ENCODE data around the gene CTDP1.
A peak's percentile ranks its signal among the peaks of the same experiment; 100 is the strongest.
"Not testable (repeated sequence)": the region's sequence is repeated elsewhere in the genome, so short reads cannot be mapped to it uniquely, and the experiment has no call there.

Gene CTDP1

GRCh38 chr18:79747156-79747845 is 67.7 kb downstream of the CTDP1 start:
- DNase-seq: no peak

GRCh38 chr18:79748321-79749180 is 68.9 kb downstream of the CTDP1 start:
- DNase-seq: no peak

- no peak for DNase-seq
Observed at GRCh38 chr18:79749251-79750191, 69.9 kb downstream of the CTDP1 start.

- no peak for DNase-seq
Observed at GRCh38 chr18:79750980-79751571, 71.5 kb downstream of the CTDP1 start.

- DNase-seq: not testable (repeated sequence)
Observed at GRCh38 chr18:79751918-79752578, 72.4 kb downstream of the CTDP1 start.

GRCh38 chr18:79752946-79753345 is 73.3 kb downstream of the CTDP1 start:
- not testable (repeated sequence) for DNase-seq

- no peak for DNase-seq
Observed at GRCh38 chr18:79753391-79753851, 73.8 kb downstream of the CTDP1 start.

- DNase-seq: peak; percentile 23
Observed at GRCh38 chr18:79754022-79754761, 74.6 kb downstream of the CTDP1 start.

- no peak for DNase-seq
Observed at GRCh38 chr18:79754831-79755351, 75.3 kb downstream of the CTDP1 start.

GRCh38 chr18:79755496-79756142 is 76.0 kb downstream of the CTDP1 start:
- no peak for DNase-seq

GRCh38 chr18:79756143-79756500 is 76.5 kb downstream of the CTDP1 start:
- no peak for DNase-seq

- no peak for DNase-seq
Observed at GRCh38 chr18:79756826-79757225, 77.2 kb downstream of the CTDP1 start.

GRCh38 chr18:79760348-79760747 is 80.7 kb downstream of the CTDP1 start:
- no peak for DNase-seq

- no peak for DNase-seq
Observed at GRCh38 chr18:79760881-79761280, 81.3 kb downstream of the CTDP1 start.

GRCh38 chr18:79763407-79763806 is 83.8 kb downstream of the CTDP1 start:
- no peak for DNase-seq

GRCh38 chr18:79764131-79764530 is 84.5 kb downstream of the CTDP1 start:
- no peak for DNase-seq

GRCh38 chr18:79765491-79766245 is 86.1 kb downstream of the CTDP1 start:
- no peak for DNase-seq

GRCh38 chr18:79766308-79766707 is 86.7 kb downstream of the CTDP1 start:
- no peak for DNase-seq

GRCh38 chr18:79768745-79769144 is 89.1 kb downstream of the CTDP1 start:
- no peak for DNase-seq
